Measurements from ENCODE around the gene LRRC10B. TPM values are rescaled to one million over a fixed set of nuclear protein-coding genes. Genes with fewer than 3 reads are reported as not detected.

The LRRC10B gene
- total and polyA plus RNA-seq, 7 experiments from 2014 or later = not detected

DNA sequence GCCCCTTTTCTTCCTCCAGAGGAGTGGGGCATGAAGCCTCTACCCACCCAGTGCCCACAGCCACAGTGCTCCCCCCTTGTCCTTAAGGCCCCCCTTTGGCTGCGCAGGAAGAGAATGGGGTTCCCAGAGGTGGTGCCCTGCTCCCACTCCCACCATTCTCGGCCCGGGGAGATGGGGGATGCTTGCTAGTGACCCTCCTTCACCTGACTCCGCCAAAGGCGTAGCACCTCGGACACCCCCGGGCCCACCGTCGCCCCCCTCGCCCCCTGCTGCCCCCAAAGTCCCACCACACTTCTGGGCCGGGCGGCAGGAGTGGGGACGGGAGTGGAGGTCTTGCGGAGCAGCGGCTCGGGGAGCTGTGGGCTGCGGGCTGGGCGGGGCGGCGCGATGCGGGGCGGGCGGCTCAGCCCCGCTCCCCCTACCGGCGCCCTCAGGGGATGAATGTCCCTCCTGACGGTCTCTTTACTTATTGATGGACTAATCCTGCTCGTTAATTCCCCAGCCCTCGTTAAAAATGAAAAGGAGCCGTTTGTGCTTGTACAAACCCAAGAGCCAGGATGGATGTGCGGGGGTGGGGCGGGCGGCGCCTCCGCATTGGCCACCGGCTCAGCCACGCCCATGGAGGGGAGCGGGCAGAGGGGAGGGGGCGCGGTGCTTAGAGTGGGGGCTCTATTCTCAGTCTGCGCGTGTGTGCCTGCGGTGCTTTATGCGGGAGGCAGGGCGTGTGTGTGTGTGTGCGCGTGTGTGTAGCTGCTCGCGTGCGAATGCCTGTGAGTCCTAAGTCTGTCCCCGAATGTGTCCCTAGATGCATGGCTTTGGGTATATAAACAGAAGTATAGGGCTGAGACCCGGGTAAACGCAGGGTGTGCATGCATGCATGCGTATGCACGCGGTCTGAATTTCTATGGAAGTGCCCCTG, 46.8 kb downstream of the LRRC10B start:
- Mint-ChIP-seq H3K4me1 (peaks cover 0 to 12% (median 10%) of the 10 kb centered on the region in 7 donors), H3K27me3 (peaks cover 50 to 70% (median 59%) of the 10 kb centered on the region in 5 donors), H3K27ac (no peak overlapping the region), H3K9me3 (peaks cover 0 to 2% (median 0%) of the 10 kb centered on the region in 11 donors), H3K4me3 (peak overlapping the region in 4 of 10 donors; percentile 37 to 59 (median 50)), H3K36me3 (no peaks in the 10 kb centered on the region)
- no peaks in the 10 kb centered on the region for H3K9me3 ChIP-seq (ENCODE audit: control insufficient read depth in 2 of 3, low read length in 3 of 3)
- no peaks in the 10 kb centered on the region for H3K27me3 ChIP-seq (ENCODE audit: control insufficient read depth in 2 of 2, insufficient read depth in 2 of 2, low read length in 2 of 2)
- DNase-seq = no peak
- POLR2A ChIA-PET = no interaction called here
- no peaks in the 10 kb centered on the region for H3K36me3 ChIP-seq (ENCODE audit: control insufficient read depth in 2 of 3, insufficient read depth in 3 of 3, low read length in 3 of 3)
- CTCF ChIA-PET = no interaction called here
- intact Hi-C loops (cut with micrococcal nuclease) = no loop called here
- no peak overlapping the region for H3K27ac ChIP-seq (ENCODE audit: low read depth, low read length)
- no peaks in the 10 kb centered on the region for H3K4me1 ChIP-seq (ENCODE audit: control insufficient read depth in 2 of 2, insufficient read depth in 2 of 2, low read length in 2 of 2)
- peak; percentile 42 for ATAC-seq
- no peak overlapping the region for H3K4me3 ChIP-seq (ENCODE audit: low read length)

DNA sequence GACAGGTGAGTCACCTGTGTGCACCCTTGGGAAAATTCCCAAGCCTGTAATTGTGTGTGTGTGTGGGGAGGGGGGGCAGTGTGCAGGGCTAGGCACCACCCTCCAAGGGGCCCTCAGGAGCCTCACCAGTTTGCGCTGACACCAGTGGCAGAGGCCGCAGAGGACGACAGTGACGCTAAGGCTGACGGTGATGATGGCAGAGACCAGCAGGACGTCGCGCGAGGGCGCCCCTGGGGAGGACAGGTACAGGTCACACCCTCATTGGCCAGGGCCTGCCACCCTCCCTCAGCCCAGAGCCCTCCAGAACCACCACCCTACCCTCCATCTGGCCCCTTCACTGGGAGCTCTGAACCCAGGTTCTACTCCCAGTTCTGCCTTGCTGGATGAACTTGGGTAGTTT, 47.4 kb downstream of the LRRC10B start:
- no peak for DNase-seq
- peak overlapping the region in 2 of 10 donors; percentile 33 to 53 for H3K4me3 Mint-ChIP-seq
- H3K4me3 ChIP-seq (ENCODE audit: low read length) = no peak overlapping the region
- ChIA-PET POLR2A (no interaction called here), CTCF (no interaction called here)
- no peaks in the 10 kb centered on the region for H3K36me3 ChIP-seq (ENCODE audit: control insufficient read depth in 2 of 3, insufficient read depth in 3 of 3, low read length in 3 of 3)
- no peaks in the 10 kb centered on the region for H3K9me3 ChIP-seq (ENCODE audit: control insufficient read depth in 2 of 3, low read length in 3 of 3)
- no peaks in the 10 kb centered on the region for H3K4me1 ChIP-seq (ENCODE audit: control insufficient read depth in 2 of 2, insufficient read depth in 2 of 2, low read length in 2 of 2)
- ATAC-seq = no peak
- no peaks in the 10 kb centered on the region for H3K36me3 Mint-ChIP-seq
- H3K27ac ChIP-seq (ENCODE audit: low read depth, low read length) = no peak overlapping the region
- H3K27ac Mint-ChIP-seq = no peak overlapping the region
- H3K4me1 Mint-ChIP-seq = peaks cover 0 to 12% (median 10%) of the 10 kb centered on the region in 7 donors
- peaks cover 0 to 2% (median 0%) of the 10 kb centered on the region in 11 donors for H3K9me3 Mint-ChIP-seq
- H3K27me3 Mint-ChIP-seq = peaks cover 50 to 66% (median 62%) of the 10 kb centered on the region in 5 donors
- intact Hi-C loops (cut with micrococcal nuclease) = no loop called here
- no peaks in the 10 kb centered on the region for H3K27me3 ChIP-seq (ENCODE audit: control insufficient read depth in 2 of 2, insufficient read depth in 2 of 2, low read length in 2 of 2)

DNA sequence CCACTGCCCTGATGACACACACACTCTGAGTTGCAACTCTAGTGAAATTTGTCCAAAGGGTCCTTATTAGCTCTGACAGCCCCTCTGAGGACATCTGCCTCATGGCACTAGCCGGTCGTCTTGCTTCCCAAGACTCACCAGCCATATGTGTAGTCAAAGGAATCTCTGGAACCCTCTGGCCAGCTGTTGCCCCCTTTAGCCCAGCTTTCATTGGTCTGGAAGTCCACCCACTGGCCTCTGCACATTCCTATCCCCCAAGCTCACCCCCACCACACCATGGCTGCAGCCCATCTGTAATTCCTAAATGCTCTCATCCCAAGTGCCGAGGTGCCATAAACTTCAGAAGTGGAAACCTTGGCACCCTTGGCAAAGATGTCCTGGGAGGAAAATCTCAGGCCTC, 48.1 kb downstream of the LRRC10B start:
- Histone ChIP-seq H3K27ac (ENCODE audit: low read depth, low read length) (no peak overlapping the region), H3K4me1 (ENCODE audit: control insufficient read depth in 2 of 2, insufficient read depth in 2 of 2, low read length in 2 of 2) (no peaks in the 10 kb centered on the region), H3K36me3 (ENCODE audit: control insufficient read depth in 2 of 3, insufficient read depth in 3 of 3, low read length in 3 of 3) (no peaks in the 10 kb centered on the region), H3K9me3 (ENCODE audit: control insufficient read depth in 2 of 3, low read length in 3 of 3) (no peaks in the 10 kb centered on the region), H3K4me3 (ENCODE audit: low read length) (no peak overlapping the region), H3K27me3 (ENCODE audit: control insufficient read depth in 2 of 2, insufficient read depth in 2 of 2, low read length in 2 of 2) (no peaks in the 10 kb centered on the region)
- no peaks in the 10 kb centered on the region for H3K36me3 Mint-ChIP-seq
- H3K27me3 Mint-ChIP-seq = peaks cover 50 to 67% (median 62%) of the 10 kb centered on the region in 5 donors
- no peak overlapping the region for H3K27ac Mint-ChIP-seq
- H3K4me1 Mint-ChIP-seq = peaks cover 0 to 12% (median 10%) of the 10 kb centered on the region in 7 donors
- H3K9me3 Mint-ChIP-seq = peaks cover 0 to 2% (median 0%) of the 10 kb centered on the region in 11 donors
- POLR2A ChIA-PET = no interaction called here
- CTCF ChIA-PET = no interaction called here
- peak overlapping the region in 1 of 10 donors; percentile 33 for H3K4me3 Mint-ChIP-seq
- ATAC-seq (no peak), DNase-seq (no peak)
- intact Hi-C loops (cut with micrococcal nuclease) = no loop called here

Small RNAs within 50 kb of the gene (microRNA-seq; reads per million reads assigned to microRNA genes)
- gene MIR4488 (ENCODE audit: borderline microRNAs expressed) = not detected

Other genes with a start within 250 kb of the LRRC10B start
- gene VWCE, start 213.4 kb upstream of the LRRC10B start, total RNA-seq = 1 to 10 TPM in 1 of 5 experiments, under 1 TPM in 4; 0.16 to 3.8 (median 0.49) TPM
- not detected for gene VWCE, start 213.4 kb upstream of the LRRC10B start, polyA plus RNA-seq
- 100 to 1,000 TPM; 153 to 213 (median 160) TPM for gene DDB1, start 175.6 kb upstream of the LRRC10B start, total RNA-seq
- gene DDB1, start 175.6 kb upstream of the LRRC10B start, polyA plus RNA-seq = 100 to 1,000 TPM; 113 to 125 TPM
- gene TKFC, start 175.5 kb upstream of the LRRC10B start, total RNA-seq = 10 to 100 TPM; 36.9 to 59.9 (median 43.3) TPM
- 10 to 100 TPM; 24.6 to 30.0 TPM for gene TKFC, start 175.5 kb upstream of the LRRC10B start, polyA plus RNA-seq
- 10 to 100 TPM; 37.9 to 47.6 (median 44.2) TPM for gene CYB561A3, start 146.9 kb upstream of the LRRC10B start, total RNA-seq
- gene CYB561A3, start 146.9 kb upstream of the LRRC10B start, polyA plus RNA-seq = 10 to 100 TPM; 62.7 to 73.8 TPM
- 10 to 100 TPM; 54.6 to 65.1 (median 59.9) TPM for gene TMEM138, start 146.4 kb upstream of the LRRC10B start, total RNA-seq
- 10 to 100 TPM; 42.9 to 49.3 TPM for gene TMEM138, start 146.4 kb upstream of the LRRC10B start, polyA plus RNA-seq
- gene TMEM216, start 116.2 kb upstream of the LRRC10B start, total RNA-seq = 10 to 100 TPM in 2 of 5 experiments, 1 to 10 TPM in 3; 4.7 to 17.2 (median 9.2) TPM
- 10 to 100 TPM; 34.7 to 35.8 TPM for gene TMEM216, start 116.2 kb upstream of the LRRC10B start, polyA plus RNA-seq
- gene CPSF7, start 78.8 kb upstream of the LRRC10B start, total RNA-seq = 100 to 1,000 TPM in 4 of 5 experiments, 10 to 100 TPM in 1; 96.0 to 174 (median 113) TPM
- 10 to 100 TPM; 27.5 to 35.3 TPM for gene CPSF7, start 78.8 kb upstream of the LRRC10B start, polyA plus RNA-seq
- gene SDHAF2, start 78.6 kb upstream of the LRRC10B start, total RNA-seq = 10 to 100 TPM; 36.1 to 56.6 (median 48.2) TPM
- 100 to 1,000 TPM; 100 to 116 TPM for gene SDHAF2, start 78.6 kb upstream of the LRRC10B start, polyA plus RNA-seq
- under 1 TPM in 2 of 5 experiments, not detected in 3; 0.08 to 0.44 TPM for gene SYT7, start 72.3 kb downstream of the LRRC10B start, total RNA-seq
- not detected for gene SYT7, start 72.3 kb downstream of the LRRC10B start, polyA plus RNA-seq
- 1 to 10 TPM in 1 of 5 experiments, under 1 TPM in 4; 0.15 to 2.1 (median 0.35) TPM for gene DAGLA, start 171.6 kb downstream of the LRRC10B start, total RNA-seq
- under 1 TPM; 0.24 to 0.26 TPM for gene DAGLA, start 171.6 kb downstream of the LRRC10B start, polyA plus RNA-seq
- gene MYRF, start 243.9 kb downstream of the LRRC10B start, total RNA-seq = 1 to 10 TPM in 1 of 5 experiments, under 1 TPM in 4; 0.19 to 1.5 (median 0.29) TPM
- under 1 TPM in 1 of 2 donors, not detected in 1; 0.44 TPM for gene MYRF, start 243.9 kb downstream of the LRRC10B start, polyA plus RNA-seq